ENCODE data around the gene MAP4K4. TPM values are rescaled to one million over a fixed set of nuclear protein-coding genes. Genes with fewer than 3 reads are reported as not detected.

The MAP4K4 gene
- total RNA-seq, result 10 to 100 TPM; 11.6 to 43.1 (median 23.0) TPM
- polyA plus RNA-seq, result 10 to 100 TPM in 2 of 3 donors, 1 to 10 TPM in 1; 8.7 to 17.1 (median 15.9) TPM
- long read RNA-seq, donor 1, result 0 reads
- long read RNA-seq, donor 2, partial matches to known transcripts, result 13 of 13 reads
- long read RNA-seq, donor 2, other reads (novel, unspliced or antisense), result 0 of 13 reads
- long read RNA-seq, donor 3, result 0 reads
- long read RNA-seq, donor 4, result 0 reads
- long read RNA-seq, donor 5, partial matches to known transcripts, result 1 of 27 reads
- long read RNA-seq, donor 5, other reads (novel, unspliced or antisense), result 26 of 27 reads
- long read RNA-seq, donor 6, partial matches to known transcripts, result 1 of 5 reads
- long read RNA-seq, donor 6, other reads (novel, unspliced or antisense), result 4 of 5 reads
- long read RNA-seq, donor 7, full-length matches to known transcripts, result 1 of 7 reads
- long read RNA-seq, donor 7, partial matches to known transcripts, result 6 of 7 reads
- long read RNA-seq, donor 7, other reads (novel, unspliced or antisense), result 0 of 7 reads
- long read RNA-seq, donor 8, partial matches to known transcripts, result 39 of 39 reads
- long read RNA-seq, donor 8, other reads (novel, unspliced or antisense), result 0 of 39 reads
- long read RNA-seq, donor 9, result 0 reads
- long read RNA-seq, donor 10, partial matches to known transcripts, result 19 of 20 reads
- long read RNA-seq, donor 10, other reads (novel, unspliced or antisense), result 0 of 20 reads

- Histone ChIP-seq H3K27ac (peak within 1 kb of the TSS in 4 of 5 donors; percentile 6 to 87 (median 42)), H3K36me3 (replicated peaks in 1 of 2) (no peaks in the 10 kb centered on the region), H3K27me3 (no peaks in the 10 kb centered on the region), H3K4me1 (replicated peaks in 1 of 2) (peaks cover 3 to 35% of the 10 kb centered on the region in 2 donors), H3K9me3 (replicated peaks in 1 of 3) (no peaks in the 10 kb centered on the region), H3K4me3 (peak within 1 kb of the TSS in 3 of 4 donors; percentile 36 to 91 (median 85))
- intact Hi-C loops (cut with DNase I), result loop anchor here in 1 of 2 donors (10.0 kb wide), 2 partner anchors 127 to 283 kb away; no protein-coding TSS in a partner anchor
- 0 to 1% (median 0%) methylated on average over 27 to 129 of the region's 129 CpGs for WGBS, 4 donors
- TF ChIP-seq POLR2A (IDR thresholded peaks at IDR 0.05) (peak in 1 of 2 donors; percentile 34), CTCF (IDR thresholded peaks at IDR 0.05) (peak in 1 of 6 experiments; percentile 26)
- DNase-seq, result peak; percentile 64 to 83 (median 76)
Observed at GRCh38 chr2:101697124-101698013, at the start of gene MAP4K4. TSS of gene MAP4K4 (plus strand) at chr2:101697707. CDS start at chr2:101698081, 374 bp downstream.

GRCh38 chr2:101653469-101653868 lies 44.0 kb upstream of the MAP4K4 start:
- intact Hi-C loops (cut with DNase I), result no loop called here
- no peak for DNase-seq
- Histone ChIP-seq H3K9me3 (replicated peaks in 1 of 3) (no peaks in the 10 kb centered on the region), H3K4me1 (replicated peaks in 1 of 2) (no peaks in the 10 kb centered on the region), H3K27me3 (no peaks in the 10 kb centered on the region), H3K4me3 (no peak overlapping the region), H3K36me3 (replicated peaks in 1 of 2) (no peaks in the 10 kb centered on the region), H3K27ac (no peak overlapping the region)
- TF ChIP-seq CTCF (IDR thresholded peaks at IDR 0.05), result no peak
- TF ChIP-seq POLR2A (IDR thresholded peaks at IDR 0.05), result no peak
- 76 to 83% (median 78%) methylated on average over 7 of the region's 7 CpGs for WGBS, 4 donors

- Histone ChIP-seq H3K27ac (no peak overlapping the region), H3K27me3 (no peaks in the 10 kb centered on the region), H3K4me3 (no peak overlapping the region), H3K4me1 (replicated peaks in 1 of 2) (no peaks in the 10 kb centered on the region), H3K36me3 (replicated peaks in 1 of 2) (no peaks in the 10 kb centered on the region), H3K9me3 (replicated peaks in 1 of 3) (no peaks in the 10 kb centered on the region)
- intact Hi-C loops (cut with DNase I), result no loop called here
- no peak for DNase-seq
- no peak for TF ChIP-seq POLR2A (IDR thresholded peaks at IDR 0.05)
- TF ChIP-seq CTCF (IDR thresholded peaks at IDR 0.05), result no peak
- 73 to 89% (median 76%) methylated on average over 5 of the region's 5 CpGs for WGBS, 4 donors
Observed at GRCh38 chr2:101655702-101656422, 41.6 kb upstream of the MAP4K4 start.

All from adrenal gland (tissue), 19 donors.